DMS114 treated with DMSO at 0.1 percent for 48 hours (cell line): Measurements from ENCODE around the gene EPSTI1.

Experiments used
- DNase-seq: peaks from one replicate; lab custom pipeline; 2025; ENCODE audit not compliant: unreplicated experiment; lab: John Stamatoyannopoulos, UW

EPSTI1 gene

GRCh38 chr13:42859760-42860159 lies 132.3 kb downstream of the EPSTI1 start:
- no peak for DNase-seq

- no peak for DNase-seq
These were observed 136.6 kb downstream of the EPSTI1 start for GRCh38 chr13:42855410-42855809.

- DNase-seq, result no peak
These were observed 139.9 kb downstream of the EPSTI1 start for GRCh38 chr13:42852136-42852535.

DNA sequence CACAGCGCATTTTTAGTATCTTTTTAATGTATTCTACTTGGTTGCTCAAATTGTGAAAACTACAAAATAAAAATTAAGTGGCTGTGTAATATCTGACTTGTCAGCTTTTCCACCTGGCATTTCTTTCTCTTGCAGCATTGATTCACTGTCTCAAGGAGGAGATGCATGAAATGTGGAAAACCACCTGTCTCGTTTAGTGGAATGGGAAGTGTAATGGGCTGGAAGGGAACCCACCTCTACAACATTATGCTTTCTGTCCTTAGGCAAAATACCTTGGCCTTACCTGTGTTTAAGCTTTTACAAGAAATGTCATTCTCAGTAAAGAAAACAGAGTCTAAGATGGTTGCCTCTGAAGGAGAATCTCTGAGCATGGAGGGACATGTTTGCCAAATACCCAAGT lies 142.8 kb downstream of the EPSTI1 start:
- DNase-seq, result no peak

DNA sequence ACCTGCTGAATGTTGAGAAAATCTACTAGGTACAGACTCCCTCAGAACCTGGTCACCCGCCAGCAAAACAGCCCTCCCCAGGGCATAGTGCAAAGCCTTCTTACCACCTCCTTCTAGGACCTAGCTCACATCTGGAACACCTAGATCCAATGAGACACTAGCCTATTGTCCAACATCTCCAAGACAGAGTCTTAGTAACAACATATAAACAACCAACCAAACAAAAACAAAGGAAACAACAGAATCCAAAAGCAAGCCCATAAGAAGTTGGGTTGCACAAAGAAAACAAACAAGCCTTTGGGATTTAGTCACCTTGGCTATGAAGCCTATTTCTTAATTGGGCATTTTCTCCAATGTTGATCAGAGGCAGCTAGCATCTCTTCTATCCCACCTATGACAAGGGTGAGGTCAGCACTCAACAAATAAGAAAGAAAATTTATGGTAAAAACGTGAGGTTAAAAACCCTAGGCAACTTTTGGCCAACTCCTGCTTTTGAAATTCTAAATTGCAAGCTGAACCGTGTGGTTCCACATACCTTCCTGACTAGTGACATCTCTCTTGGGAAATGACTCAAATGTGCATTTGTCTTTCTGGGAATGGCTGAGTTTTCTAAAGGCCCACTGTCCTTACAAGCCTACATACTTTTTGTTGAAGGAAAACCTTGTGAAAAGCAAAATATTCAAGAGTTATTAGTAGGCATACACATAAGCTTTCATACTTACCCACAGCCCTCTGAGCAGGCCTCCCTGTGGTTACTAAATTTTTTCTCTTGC lies 144.0 kb downstream of the EPSTI1 start:
- DNase-seq, result no peak

DNA sequence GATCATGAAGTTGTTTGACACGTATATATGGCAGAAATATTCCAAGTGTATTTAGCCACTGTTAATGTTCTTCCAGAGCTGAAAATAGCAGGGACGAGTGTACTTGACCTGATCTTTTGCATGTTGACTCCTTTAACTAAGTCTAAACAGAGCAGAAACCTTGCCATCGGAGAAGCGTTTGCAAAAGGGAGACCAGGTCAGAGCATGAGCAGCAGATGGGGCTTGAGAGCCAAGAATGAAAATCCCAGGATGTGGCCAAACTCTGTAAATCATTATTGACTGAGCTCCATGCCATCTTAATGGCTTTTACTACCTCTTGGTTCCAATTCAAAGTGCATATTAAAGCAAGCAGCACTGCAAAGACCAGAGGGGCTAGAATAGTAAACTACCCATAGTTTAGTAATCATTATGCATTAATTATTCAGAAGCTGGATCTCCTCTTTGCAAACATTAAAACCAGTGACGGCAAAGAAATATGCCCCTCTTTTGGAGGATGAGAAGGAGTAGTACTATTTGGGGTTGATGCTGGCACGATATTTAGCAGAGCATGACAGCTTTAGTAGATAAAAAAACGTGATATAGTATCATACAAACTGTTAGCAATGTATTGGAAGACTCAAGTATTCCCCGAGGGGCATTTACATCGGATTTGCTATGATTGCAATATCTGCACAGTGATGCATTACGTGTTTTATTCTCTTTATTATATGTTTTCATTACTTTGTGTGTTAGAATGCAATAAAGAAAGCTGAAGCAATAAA lies 154.9 kb downstream of the EPSTI1 start:
- peak; percentile 9 for DNase-seq
